ENCODE results near the gene CD4.

- TF ChIP-seq ATF3 (IDR thresholded peaks at IDR 0.05): no peak
- no peak for TF ChIP-seq CTCF (IDR thresholded peaks at IDR 0.05 in 2 of 3, conservative IDR thresholded peaks at IDR 0.05 in 1 of 3; ENCODE audit: borderline replicate concordance in 1 of 3, insufficient read depth in 1 of 3, low read depth in 2 of 3, low read length in 2 of 3)
- TF ChIP-seq POLR2A (IDR thresholded peaks at IDR 0.05; ENCODE audit: borderline replicate concordance, extremely low read depth, insufficient read depth, insufficient read length): no peak
- TF ChIP-seq CEBPB (IDR thresholded peaks at IDR 0.05; ENCODE audit: low read depth): no peak
- TF ChIP-seq POLR2AphosphoS5 (IDR thresholded peaks at IDR 0.05; ENCODE audit: low read depth, low read length): no peak; the same call in 1 of the 2 replicates
- TF ChIP-seq REST (IDR thresholded peaks at IDR 0.05; ENCODE audit: low read depth): no peak
- no peak for TF ChIP-seq SIN3A (IDR thresholded peaks at IDR 0.05; ENCODE audit: low read depth)
- no peak for TF ChIP-seq EZH2phosphoT487 (IDR thresholded peaks at IDR 0.05; ENCODE audit: borderline replicate concordance)
Measured at GRCh38 chr12:6824085-6824775, 34.9 kb downstream of the CD4 start.
